IMR-90 (cell line): ENCODE data around the gene GXYLT2. TPM values are rescaled to one million over a fixed set of nuclear protein-coding genes. Genes with fewer than 3 reads are reported as not detected.

ENCODE experiments used
- ATAC-seq: fragments of 200-7000 bp; cut with Tn5 transposase; 2 replicates; pipeline ENCODE4 v1.9.1; 2020; ENCODE audit warnings: low read depth, mild to moderate bottlenecking, moderate library complexity
- BruUV-seq: library from RNA; stranded (reverse); fragments of 400-500 nt; replicated peaks from 2 replicates; lab custom pipeline; 2021; lab: Mats Ljungman, UMichigan
- CTCF ChIA-PET: fragments of 300-600 bp; formaldehyde crosslinking; extraction: SDS; loops from one replicate; lab custom pipeline; 2021; ENCODE audit warnings: antibody characterized with exemption; lab: Yijun Ruan, JAX
- POLR2A ChIA-PET: fragments of 300-600 bp; sonication (Branson Sonifier 250); formaldehyde crosslinking; loops from one replicate; lab custom pipeline; 2022; ENCODE audit warnings: antibody characterized with exemption; ENCODE audit not compliant: unreplicated experiment; lab: Charles Lee
- DNase-seq: peaks from one replicate; pipeline ENCODE4 v3.0.0; 2013
- H2AFZ ChIP-seq: replicated peaks from 2 replicates; pipeline ENCODE3; 2013; ENCODE audit warnings: low read length, mild to moderate bottlenecking; ENCODE audit not compliant: poor library complexity
- H2AK5ac ChIP-seq: 2 replicates; pipeline ENCODE4 v1.6.1; 2013; ENCODE audit warnings: low read depth, low read length, inconsistent platforms
- H2AK9ac ChIP-seq: replicated peaks from 2 replicates; pipeline ENCODE3; 2013; ENCODE audit warnings: mild to moderate bottlenecking, low read depth, low read length, moderate library complexity; ENCODE audit not compliant: poor library complexity
- H2BK120ac ChIP-seq: 2 replicates; pipeline ENCODE4 v1.6.1; 2013; ENCODE audit warnings: low read depth, low read length, inconsistent platforms
- H2BK15ac ChIP-seq: 3 replicates; pipeline ENCODE4 v1.6.1; 2013; ENCODE audit warnings: low read depth, low read length, inconsistent platforms
- H2BK20ac ChIP-seq: 2 replicates; pipeline ENCODE4 v1.6.1; 2013; ENCODE audit warnings: low read depth, mild to moderate bottlenecking, inconsistent platforms, low read length, moderate library complexity
- H2BK5ac ChIP-seq: 2 replicates; pipeline ENCODE4 v1.6.1; 2013; ENCODE audit warnings: mild to moderate bottlenecking, low read depth, low read length, inconsistent platforms; ENCODE audit not compliant: poor library complexity, severe bottlenecking
- H3K14ac ChIP-seq: replicated peaks from 2 replicates; pipeline ENCODE4 v1.6.1; 2013; ENCODE audit warnings: low read depth, low read length, inconsistent platforms
- H3K18ac ChIP-seq: 2 replicates; pipeline ENCODE4 v1.6.1; 2013; ENCODE audit warnings: low read depth, low read length, control low read depth
- H3K23ac ChIP-seq: 2 replicates; pipeline ENCODE4 v1.6.1; 2013; ENCODE audit warnings: low read depth, low read length, inconsistent platforms
- H3K27ac ChIP-seq: 2 replicates; pipeline ENCODE4 v1.5.1; 2013; ENCODE audit warnings: mild to moderate bottlenecking, control low read depth, low read length; ENCODE audit not compliant: insufficient read depth
- H3K27me3 ChIP-seq: 2 replicates; pipeline ENCODE4 v1.6.1; 2013; ENCODE audit warnings: low read length; ENCODE audit not compliant: control insufficient read depth, insufficient read depth
- H3K36me3 ChIP-seq: 2 replicates; pipeline ENCODE4 v1.6.1; 2013; ENCODE audit warnings: low read length, mixed read lengths; ENCODE audit not compliant: control insufficient read depth, insufficient read depth
- H3K4ac ChIP-seq: 2 replicates; pipeline ENCODE4 v1.6.1; 2013; ENCODE audit warnings: low read depth, low read length, inconsistent platforms
- H3K4me1 ChIP-seq: 2 replicates; pipeline ENCODE4 v1.6.1; 2013; ENCODE audit warnings: low read length, mixed read lengths; ENCODE audit not compliant: control insufficient read depth, insufficient read depth
- H3K4me2 ChIP-seq: 2 replicates; pipeline ENCODE4 v1.6.1; 2013; ENCODE audit warnings: low read depth, mild to moderate bottlenecking, control low read depth, low read length, moderate library complexity
- H3K4me3 ChIP-seq: 2 replicates; pipeline ENCODE4 v1.5.1; 2013; ENCODE audit warnings: low read depth, mild to moderate bottlenecking, control low read depth, low read length, moderate library complexity; ENCODE audit not compliant: insufficient read depth
- H3K56ac ChIP-seq: 2 replicates; pipeline ENCODE4 v1.6.1; 2013; ENCODE audit warnings: low read length, inconsistent platforms; ENCODE audit not compliant: insufficient read depth; ENCODE audit errors: extremely low read depth
- H3K79me1 ChIP-seq, 2 experiments: 2 replicates each; pipeline ENCODE4 v1.6.1; 2013; ENCODE audit warnings: low read length in 2 of 2, inconsistent platforms in 1 of 2, low read depth in 1 of 2
- H3K9ac ChIP-seq: 2 replicates; pipeline ENCODE4 v1.6.1; 2013; ENCODE audit warnings: low read depth, low read length, control low read depth
- H3K9me1 ChIP-seq: 2 replicates; pipeline ENCODE4 v1.6.1; 2013; ENCODE audit warnings: low read length, inconsistent platforms; ENCODE audit not compliant: insufficient read depth
- H3K9me3 ChIP-seq: 2 replicates; pipeline ENCODE4 v1.6.1; 2013; ENCODE audit warnings: low read length; ENCODE audit not compliant: control insufficient read depth, insufficient read depth
- H4K20me1 ChIP-seq: 2 replicates; pipeline ENCODE4 v1.6.1; 2013; ENCODE audit warnings: low read length, inconsistent platforms; ENCODE audit not compliant: insufficient read depth
- H4K5ac ChIP-seq: 2 replicates; pipeline ENCODE4 v1.6.1; 2013; ENCODE audit warnings: mild to moderate bottlenecking, low read depth, low read length, control low read depth
- H4K8ac ChIP-seq, 2 experiments: 2 replicates each; pipeline ENCODE4 v1.6.1; 2013; ENCODE audit warnings: low read depth in 2 of 2, low read length in 2 of 2, control low read depth in 1 of 2, inconsistent platforms in 1 of 2
- H4K91ac ChIP-seq: 2 replicates; pipeline ENCODE4 v1.6.1; 2013; ENCODE audit warnings: low read depth, low read length, inconsistent platforms; ENCODE audit not compliant: insufficient read depth
- BHLHE40 ChIP-seq: fragments of 150-350 bp; IDR thresholded peaks from 2 replicates; pipeline ENCODE4 v1.6.1; 2016; ENCODE audit warnings: mild to moderate bottlenecking, low read depth, low read length
- MAFK ChIP-seq: IDR thresholded peaks from 2 replicates; pipeline ENCODE4 v1.6.1; 2012; ENCODE audit warnings: low read depth, low read length, improper control_type of control experiment
- MXI1 ChIP-seq: IDR thresholded peaks from 2 replicates; pipeline ENCODE4 v1.6.1; 2012; ENCODE audit warnings: low read depth, mild to moderate bottlenecking, low read length, moderate library complexity, borderline replicate concordance
- WGBS, 2 experiments: methylation state at CpG; one replicate each; pipeline versions ENCODE4 v1.1.5 to v1.1.7; 2013; ENCODE audit warnings: missing lambda C conversion rate in 2 of 2; ENCODE audit not compliant: insufficient read length in 1 of 2; ENCODE audit errors: extremely low coverage in 2 of 2; 5-methylcytosine and 5-hydroxymethylcytosine counted together
- dilution Hi-C: fragments of 300-500 bp; cut with HindIII; formaldehyde crosslinking; loops from one replicate; pipeline ENCODE4 v1.14.3; 2018; ENCODE audit warnings: low sequenced_read_pairs; ENCODE audit not compliant: unreplicated experiment
- in situ Hi-C: fragments of 300-500 bp; cut with MboI; formaldehyde crosslinking; loops from 3 replicates; pipeline ENCODE4 v1.14.3; 2019; ENCODE audit warnings: low sequenced_read_pairs, inconsistent platforms, mixed read lengths
- intact Hi-C: fragments of 100-400 bp; cut with micrococcal nuclease; formaldehyde crosslinking; loops from 2 replicates; pipeline ENCODE4 v1.10.0; 2022
- polyA plus RNA-seq, 3 experiments: library from polyadenylated mRNA; depleted of rRNA; stranded (reverse); fragments of >200 nt; gene quantifications; 2 replicates each; pipeline ENCODE4 v1.2.3, GENCODE V29; 2012; ENCODE audit warnings: low replicate concordance in 1 of 3
- total RNA-seq: library from RNA; depleted of rRNA; stranded (reverse); fragments of >200 nt; gene quantifications from 2 replicates; pipeline ENCODE4 v1.2.3, GENCODE V29; 2012

Gene GXYLT2
- total and polyA plus RNA-seq, 2 of the 4 experiments (the other 2 are of a cell fraction) = 5.7 to 11.1 TPM

- dilution Hi-C loops = no loop called here
- no peak overlapping the region for H3K27ac ChIP-seq
- H3K4me1 ChIP-seq = no peaks in the 10 kb centered on the region
- H3K79me1 ChIP-seq = no peaks in the 10 kb centered on the region; a peak in 1 of 4 replicates
- no peak overlapping the region for H3K18ac ChIP-seq
- no peak overlapping the region for H3K14ac ChIP-seq
- H4K91ac ChIP-seq = no peak overlapping the region
- no peak overlapping the region for H2AK9ac ChIP-seq
- in situ Hi-C loops = no loop called here
- no peak overlapping the region for H2BK15ac ChIP-seq
- no peak overlapping the region for H2AFZ ChIP-seq
- H2AK5ac ChIP-seq = no peak overlapping the region
- H4K20me1 ChIP-seq = no peaks in the 10 kb centered on the region
- no peak overlapping the region for H4K5ac ChIP-seq
- H3K23ac ChIP-seq = no peak overlapping the region
- intact Hi-C loops = no loop called here
- H3K4ac ChIP-seq = no peak overlapping the region
- H2BK120ac ChIP-seq = no peak overlapping the region
- no TSS peak for BruUV-seq
- no peak overlapping the region for H3K4me2 ChIP-seq
- no peak overlapping the region for H3K4me3 ChIP-seq
- POLR2A ChIA-PET = no interaction called here
- DNase-seq (no peak), ATAC-seq (no peak)
- H3K9me3 ChIP-seq = no peaks in the 10 kb centered on the region
- H2BK20ac ChIP-seq = no peak overlapping the region
- no peak overlapping the region for H3K56ac ChIP-seq
- no peak for TF ChIP-seq MXI1
- no peak for TF ChIP-seq BHLHE40
- TF ChIP-seq MAFK = no peak
- WGBS, 2 experiments = no CpG with 5 or more reads among the region's 6 CpGs
- no peak overlapping the region for H4K8ac ChIP-seq
- no peak overlapping the region for H3K9ac ChIP-seq
- peaks cover 2% of the 10 kb centered on the region; the same call in 1 of the 2 replicates for H3K36me3 ChIP-seq
- H3K9me1 ChIP-seq = no peaks in the 10 kb centered on the region
- no peaks in the 10 kb centered on the region for H3K27me3 ChIP-seq
- H2BK5ac ChIP-seq = no peak overlapping the region
- CTCF ChIA-PET = interaction anchor here (0.6 kb wide), 1 partner anchor 13 kb away, joined by 3 read pairs; no protein-coding TSS in a partner anchor
These were observed 63.4 kb downstream of the GXYLT2 start for GRCh38 chr3:72951259-72951722.
